ENCODE data around the gene CCDC171.

CCDC171 gene

GRCh38 chr9:15944341-15944740, 391.5 kb downstream of the CCDC171 start:
- TF ChIP-seq YY1 (IDR thresholded peaks at IDR 0.05; ENCODE audit: low read depth) (no peak), CEBPB (IDR thresholded peaks at IDR 0.05) (no peak), CREB1 (IDR thresholded peaks at IDR 0.05; ENCODE audit: low read depth) (no peak)

- no peak for TF ChIP-seq USF1 (IDR thresholded peaks at IDR 0.05)
- no peak for TF ChIP-seq ZBTB7A (IDR thresholded peaks at IDR 0.05; ENCODE audit: low read depth)
- TF ChIP-seq FOXM1 (IDR thresholded peaks at IDR 0.05; ENCODE audit: borderline replicate concordance, low read depth) = no peak
- TF ChIP-seq CREB1 (IDR thresholded peaks at IDR 0.05; ENCODE audit: low read depth) = no peak
- no peak for TF ChIP-seq YY1 (IDR thresholded peaks at IDR 0.05; ENCODE audit: low read depth)
- TF ChIP-seq CEBPB (IDR thresholded peaks at IDR 0.05) = no peak
- no peak for TF ChIP-seq REST (IDR thresholded peaks at IDR 0.05; ENCODE audit: low read depth)
- no peak for TF ChIP-seq RAD21 (IDR thresholded peaks at IDR 0.05; ENCODE audit: low read depth)
- TF ChIP-seq TCF12 (IDR thresholded peaks at IDR 0.05; ENCODE audit: low read depth) = no peak
- no peak for TF ChIP-seq EP300 (IDR thresholded peaks at IDR 0.05; ENCODE audit: borderline replicate concordance)
Observed at GRCh38 chr9:15959663-15960062, 406.8 kb downstream of the CCDC171 start.

- TF ChIP-seq ZBTB7A (IDR thresholded peaks at IDR 0.05; ENCODE audit: low read depth) (no peak), USF1 (IDR thresholded peaks at IDR 0.05) (no peak), MAX (IDR thresholded peaks at IDR 0.05) (no peak)
Observed at GRCh38 chr9:15961217-15961616, 408.4 kb downstream of the CCDC171 start.

- TF ChIP-seq FOXM1 (IDR thresholded peaks at IDR 0.05; ENCODE audit: borderline replicate concordance, low read depth) (no peak), USF1 (IDR thresholded peaks at IDR 0.05) (no peak), MAX (IDR thresholded peaks at IDR 0.05) (no peak), TAF1 (IDR thresholded peaks at IDR 0.05; ENCODE audit: low read depth) (no peak), NFIC (IDR thresholded peaks at IDR 0.05) (no peak), TCF12 (IDR thresholded peaks at IDR 0.05; ENCODE audit: low read depth) (no peak), ZBTB7A (IDR thresholded peaks at IDR 0.05; ENCODE audit: low read depth) (no peak), EP300 (IDR thresholded peaks at IDR 0.05; ENCODE audit: borderline replicate concordance) (no peak), YY1 (IDR thresholded peaks at IDR 0.05; ENCODE audit: low read depth) (no peak), CREB1 (IDR thresholded peaks at IDR 0.05; ENCODE audit: low read depth) (no peak), TEAD4 (IDR thresholded peaks at IDR 0.05) (no peak), REST (IDR thresholded peaks at IDR 0.05; ENCODE audit: low read depth) (no peak), RAD21 (IDR thresholded peaks at IDR 0.05; ENCODE audit: low read depth) (no peak)
Observed at GRCh38 chr9:15965246-15965745, 412.5 kb downstream of the CCDC171 start.

- TF ChIP-seq NFIC (IDR thresholded peaks at IDR 0.05) (no peak), CEBPB (IDR thresholded peaks at IDR 0.05) (no peak), EGR1 (IDR thresholded peaks at IDR 0.05) (no peak), YY1 (IDR thresholded peaks at IDR 0.05; ENCODE audit: low read depth) (no peak), EP300 (IDR thresholded peaks at IDR 0.05; ENCODE audit: borderline replicate concordance) (no peak), CREB1 (IDR thresholded peaks at IDR 0.05; ENCODE audit: low read depth) (no peak), TAF1 (IDR thresholded peaks at IDR 0.05; ENCODE audit: low read depth) (no peak), MAX (IDR thresholded peaks at IDR 0.05) (no peak), REST (IDR thresholded peaks at IDR 0.05; ENCODE audit: low read depth) (no peak), ZBTB7A (IDR thresholded peaks at IDR 0.05; ENCODE audit: low read depth) (no peak), TCF12 (IDR thresholded peaks at IDR 0.05; ENCODE audit: low read depth) (no peak), RAD21 (IDR thresholded peaks at IDR 0.05; ENCODE audit: low read depth) (no peak), TEAD4 (IDR thresholded peaks at IDR 0.05) (no peak), USF1 (IDR thresholded peaks at IDR 0.05) (no peak)
Observed at GRCh38 chr9:15966471-15966870, 413.6 kb downstream of the CCDC171 start.
